ENCODE results near the gene HTR3C.

The HTR3C gene

GRCh38 chr3:184096811-184097383 is 44.0 kb downstream of the HTR3C start, which contains the start of gene HTR3E (continued):
- no peak for TF ChIP-seq PRDM1 (tag by site-specific recombination; IDR thresholded peaks at IDR 0.05)
- TF ChIP-seq ZNF600 (tag by site-specific recombination; IDR thresholded peaks at IDR 0.05): no peak

- no peak overlapping the region for H3K27ac ChIP-seq (ENCODE audit: extremely low read depth, low read depth, low read length)
- no peaks in the 10 kb centered on the region for H3K4me1 ChIP-seq (ENCODE audit: control insufficient read depth, insufficient read depth, low read length)
- H3K36me3 ChIP-seq (ENCODE audit: control insufficient read depth in 2 of 2, insufficient read depth in 1 of 2, low read length in 2 of 2): no peaks in the 10 kb centered on the region
- ChIA-PET POLR2A (no interaction called here), CTCF (interaction anchor here (0.6 kb wide), 1 partner anchor 12 kb away, joined by 3 read pairs; no protein-coding TSS in a partner anchor)
- TF ChIP-seq ZNF416 (tag by site-specific recombination; IDR thresholded peaks at IDR 0.05) (no peak), GLIS1 (tag by site-specific recombination; IDR thresholded peaks at IDR 0.05) (no peak)
- no peaks in the 10 kb centered on the region for H3K9me3 ChIP-seq (ENCODE audit: control insufficient read depth, insufficient read depth, low read depth, low read length)
- H3K4me3 ChIP-seq (ENCODE audit: low read depth, low read length): no peak overlapping the region
These were observed 44.7 kb downstream of the HTR3C start for GRCh38 chr3:184097556-184097955.

GRCh38 chr3:184099806-184100686 is 47.2 kb downstream of the HTR3C start:
- no peak overlapping the region for H3K4me3 ChIP-seq (ENCODE audit: low read depth, low read length)
- ChIA-PET CTCF (no interaction called here), POLR2A (no interaction called here)
- no peaks in the 10 kb centered on the region for H3K4me1 ChIP-seq (ENCODE audit: control insufficient read depth, insufficient read depth, low read length)
- H3K27ac ChIP-seq (ENCODE audit: extremely low read depth, low read depth, low read length): no peak overlapping the region
- no peaks in the 10 kb centered on the region for H3K36me3 ChIP-seq (ENCODE audit: control insufficient read depth in 2 of 2, insufficient read depth in 1 of 2, low read length in 2 of 2)
- TF ChIP-seq ZNF518A (tag by site-specific recombination; conservative IDR thresholded peaks at IDR 0.05; ENCODE audit: low read depth) (no peak), ZNF521 (tag by site-specific recombination; IDR thresholded peaks at IDR 0.05) (no peak), PRDM1 (tag by site-specific recombination; IDR thresholded peaks at IDR 0.05) (no peak), ZNF585B (tag by site-specific recombination; IDR thresholded peaks at IDR 0.05) (0 out of 2 replicates have a peak, but pooled peaks have one; percentile 17), ZNF692 (tag by site-specific recombination; IDR thresholded peaks at IDR 0.05) (no peak), KLF1 (tag by site-specific recombination; IDR thresholded peaks at IDR 0.05) (no peak), GFI1B (tag by site-specific recombination; IDR thresholded peaks at IDR 0.05) (no peak)
- no peaks in the 10 kb centered on the region for H3K9me3 ChIP-seq (ENCODE audit: control insufficient read depth, insufficient read depth, low read depth, low read length)

Measured in HEK293 (cell line).